GM21360 (cell line): Measurements from ENCODE around the gene PKNOX2.

Experiments
- ATAC-seq: cut with Tn5 transposase; IDR thresholded peaks from one replicate; pipeline ENCODE4 v1.9.1; 2021; ENCODE audit warnings: mild to moderate bottlenecking, moderate library complexity; ENCODE audit not compliant: unreplicated experiment

The PKNOX2 gene

GRCh38 chr11:125306476-125306875, 141.9 kb downstream of the PKNOX2 start:
- no peak for ATAC-seq

DNA sequence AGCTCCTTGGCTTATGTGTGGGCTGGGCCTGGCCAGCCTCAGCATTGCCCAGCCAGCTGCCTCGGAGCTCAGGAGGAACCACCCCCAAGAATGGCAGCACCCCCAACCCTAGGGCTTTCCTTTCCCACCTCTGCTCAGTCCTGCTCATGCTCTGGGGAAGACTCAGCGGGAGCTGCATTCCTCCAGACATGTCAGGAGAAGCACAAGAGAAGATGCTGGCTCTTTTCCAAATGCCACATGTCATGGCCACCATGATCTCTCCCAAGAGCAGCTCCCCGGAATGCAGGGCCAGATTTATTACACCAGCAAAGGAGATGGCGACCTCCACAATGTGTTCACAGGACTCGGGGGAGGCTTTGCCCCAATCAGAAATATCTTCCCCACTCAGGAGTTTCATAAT, 143.7 kb downstream of the PKNOX2 start:
- no peak for ATAC-seq

GRCh38 chr11:125312391-125312790, 147.8 kb downstream of the PKNOX2 start:
- no peak for ATAC-seq

- no peak for ATAC-seq
Measured at GRCh38 chr11:125312812-125313211, 148.3 kb downstream of the PKNOX2 start.

GRCh38 chr11:125313271-125314219, 149.0 kb downstream of the PKNOX2 start:
- ATAC-seq, result no peak

- no peak for ATAC-seq
Measured at GRCh38 chr11:125314276-125315078, 149.9 kb downstream of the PKNOX2 start.

GRCh38 chr11:125315079-125315740, 150.7 kb downstream of the PKNOX2 start:
- ATAC-seq, result no peak

DNA sequence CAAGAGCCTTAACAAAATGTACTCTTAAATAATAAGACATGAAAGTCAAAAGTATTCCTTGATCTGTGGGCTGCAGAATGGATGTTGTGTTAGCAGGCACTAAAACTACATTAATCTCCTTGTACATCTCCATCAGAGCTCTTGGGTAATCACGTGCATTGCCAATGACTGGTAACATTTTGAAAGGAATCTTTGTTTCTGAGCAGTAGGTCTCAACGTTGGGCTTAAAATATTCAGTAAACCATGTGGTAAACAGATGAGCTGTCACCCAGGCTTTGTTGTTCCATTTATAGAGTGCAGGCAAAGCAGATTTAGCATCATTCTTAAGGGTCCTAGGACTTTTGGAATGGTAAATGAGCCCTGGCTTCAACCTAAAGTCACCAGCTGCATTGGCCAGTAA, 152.9 kb downstream of the PKNOX2 start:
- no peak for ATAC-seq

- ATAC-seq, result no peak
Measured at GRCh38 chr11:125319649-125320048, 155.1 kb downstream of the PKNOX2 start.

GRCh38 chr11:125320347-125321076, 156.0 kb downstream of the PKNOX2 start:
- no peak for ATAC-seq

DNA sequence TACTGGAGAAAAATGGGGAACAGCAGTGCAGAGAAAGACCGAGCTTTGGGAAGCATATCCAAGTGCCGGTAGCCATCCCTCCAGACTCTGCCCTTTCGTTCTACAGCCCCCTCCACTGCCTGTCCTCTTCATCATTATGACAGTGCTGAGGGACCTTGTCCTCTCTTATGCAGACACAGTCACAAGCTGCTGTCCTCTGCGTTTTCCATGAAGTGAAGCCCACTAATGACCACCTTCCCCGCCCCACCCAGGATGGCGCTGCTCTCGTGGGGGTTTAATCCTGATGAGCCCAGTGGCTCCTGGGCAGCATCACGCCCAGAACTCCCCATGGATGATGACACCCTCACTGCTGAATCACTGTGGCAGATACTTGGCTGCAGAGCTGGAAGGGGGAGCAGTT, 157.7 kb downstream of the PKNOX2 start:
- no peak for ATAC-seq

- ATAC-seq, result no peak
Measured at GRCh38 chr11:125325196-125325595, 160.6 kb downstream of the PKNOX2 start.

- ATAC-seq, result no peak
Measured at GRCh38 chr11:125326126-125326525, 161.6 kb downstream of the PKNOX2 start.

DNA sequence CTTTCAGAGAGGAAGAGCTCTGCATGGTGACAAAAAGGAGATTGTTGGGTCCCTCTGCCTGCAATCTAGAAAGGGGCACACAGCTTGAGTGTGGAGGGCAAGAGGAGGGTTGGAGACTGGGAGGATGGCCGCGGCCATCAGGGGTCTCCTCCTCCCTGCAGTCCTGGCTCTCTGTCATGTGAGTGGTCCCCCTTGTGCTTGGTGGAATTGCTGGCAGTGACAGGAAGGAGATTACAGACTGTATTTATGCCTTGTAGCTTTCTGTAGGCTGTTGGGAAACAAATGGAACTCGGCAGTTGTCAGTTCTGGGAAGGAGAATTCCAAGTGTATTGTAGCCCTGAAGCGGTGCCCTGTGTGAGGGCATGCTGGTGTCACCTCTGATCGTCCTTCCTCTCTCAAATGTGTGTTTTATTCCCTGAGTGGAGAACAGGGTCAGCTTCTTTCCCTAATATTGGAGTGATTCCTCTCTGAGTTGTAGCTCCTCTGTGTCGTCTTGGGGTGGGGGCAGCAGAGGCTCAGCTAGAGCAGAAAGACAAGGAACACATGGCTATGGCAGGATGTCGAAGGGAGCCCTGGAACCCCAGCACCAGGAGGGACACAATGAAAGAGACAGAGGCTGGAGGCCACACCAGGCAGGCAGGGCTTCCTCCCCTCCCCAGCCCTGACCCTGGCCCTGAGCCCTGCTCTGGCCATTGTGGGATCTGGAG, 163.1 kb downstream of the PKNOX2 start:
- ATAC-seq, result no peak

DNA sequence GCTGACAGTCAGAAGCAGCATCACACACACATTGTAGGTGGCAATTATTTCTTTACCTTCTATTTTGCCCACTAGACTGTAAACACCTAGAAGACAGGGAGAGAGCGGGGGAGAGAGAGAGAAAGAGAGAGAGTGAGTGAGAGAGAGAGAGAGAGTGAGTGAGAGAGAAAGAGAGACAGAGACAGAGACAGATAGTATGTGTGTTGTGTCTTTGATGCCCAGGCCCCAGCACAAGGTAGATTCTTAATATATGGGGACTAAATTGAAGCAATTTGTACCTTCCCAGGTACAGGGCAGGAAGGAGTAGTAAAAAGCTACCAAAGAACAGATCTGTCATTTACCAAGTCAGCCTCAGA, 163.7 kb downstream of the PKNOX2 start:
- ATAC-seq, result no peak

GRCh38 chr11:125329786-125330185, 165.2 kb downstream of the PKNOX2 start:
- no peak for ATAC-seq

GRCh38 chr11:125330462-125331325, 166.1 kb downstream of the PKNOX2 start:
- ATAC-seq, result no peak

DNA sequence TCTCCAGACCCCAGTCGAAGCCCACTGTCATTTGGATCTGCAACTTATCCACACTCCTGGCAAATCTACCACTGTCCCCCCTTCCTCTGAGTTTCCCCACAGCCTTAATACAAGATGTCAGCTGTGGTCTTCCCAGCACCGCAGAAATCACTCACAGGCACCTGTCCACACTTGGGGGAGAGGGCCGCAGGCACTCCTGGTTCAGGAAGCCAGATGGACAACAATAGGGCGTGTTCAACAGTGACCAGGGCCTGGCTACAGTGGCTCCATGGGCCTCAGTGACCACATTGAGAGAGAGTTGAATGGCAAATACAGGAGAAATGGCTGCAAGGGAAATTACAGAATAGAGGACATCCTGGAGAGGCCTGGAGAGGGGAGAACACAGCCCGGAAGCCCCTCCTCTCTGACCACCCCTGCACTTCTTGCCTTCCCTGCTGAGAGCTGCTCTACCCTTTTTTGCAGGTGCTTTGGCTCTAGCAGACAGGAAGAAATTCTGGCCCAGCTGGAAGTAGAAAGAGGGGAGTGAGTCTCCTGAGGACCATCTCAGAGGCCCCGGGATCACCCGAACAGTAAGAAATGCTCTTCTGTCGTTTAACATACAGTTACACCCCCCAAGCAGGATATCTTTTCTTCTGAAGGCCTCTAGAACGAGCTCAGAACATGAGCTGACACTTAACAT, 166.9 kb downstream of the PKNOX2 start:
- no peak for ATAC-seq

GRCh38 chr11:125332821-125333220, 168.3 kb downstream of the PKNOX2 start:
- no peak for ATAC-seq
